NOMO-1 (cell line): ENCODE results near the gene MLX.
"Not testable (repeated sequence)": the region's sequence is repeated elsewhere in the genome, so short reads cannot be mapped to it uniquely, and the experiment has no call there.

ENCODE experiments used
- DNase-seq, 2 experiments: peaks; one replicate each; lab custom pipeline; 2025; ENCODE audit not compliant: unreplicated experiment in 2 of 2; lab: John Stamatoyannopoulos, UW

The MLX gene

DNA sequence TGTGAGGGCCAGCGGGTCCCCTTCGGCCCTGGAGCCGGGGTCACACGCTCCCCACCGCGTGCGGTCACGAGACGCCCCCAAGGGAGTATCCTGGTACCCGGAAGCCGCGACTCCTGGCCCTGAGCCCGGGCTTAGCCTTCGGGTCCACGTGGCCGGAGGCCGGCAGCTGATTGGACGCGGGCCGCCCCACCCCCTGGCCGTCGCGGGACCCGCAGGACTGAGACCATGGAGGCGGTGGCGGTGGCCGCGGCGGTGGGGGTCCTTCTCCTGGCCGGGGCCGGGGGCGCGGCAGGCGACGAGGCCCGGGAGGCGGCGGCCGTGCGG is 30.9 kb upstream of the MLX start, which contains the start of gene NAGLU:
Gene NAGLU (plus strand): TSS at position 194 of the 324 bp plus-strand sequence. CDS start 32 bp downstream, at position 226.
- DNase-seq, result peak; percentile 86 to 87

DNA sequence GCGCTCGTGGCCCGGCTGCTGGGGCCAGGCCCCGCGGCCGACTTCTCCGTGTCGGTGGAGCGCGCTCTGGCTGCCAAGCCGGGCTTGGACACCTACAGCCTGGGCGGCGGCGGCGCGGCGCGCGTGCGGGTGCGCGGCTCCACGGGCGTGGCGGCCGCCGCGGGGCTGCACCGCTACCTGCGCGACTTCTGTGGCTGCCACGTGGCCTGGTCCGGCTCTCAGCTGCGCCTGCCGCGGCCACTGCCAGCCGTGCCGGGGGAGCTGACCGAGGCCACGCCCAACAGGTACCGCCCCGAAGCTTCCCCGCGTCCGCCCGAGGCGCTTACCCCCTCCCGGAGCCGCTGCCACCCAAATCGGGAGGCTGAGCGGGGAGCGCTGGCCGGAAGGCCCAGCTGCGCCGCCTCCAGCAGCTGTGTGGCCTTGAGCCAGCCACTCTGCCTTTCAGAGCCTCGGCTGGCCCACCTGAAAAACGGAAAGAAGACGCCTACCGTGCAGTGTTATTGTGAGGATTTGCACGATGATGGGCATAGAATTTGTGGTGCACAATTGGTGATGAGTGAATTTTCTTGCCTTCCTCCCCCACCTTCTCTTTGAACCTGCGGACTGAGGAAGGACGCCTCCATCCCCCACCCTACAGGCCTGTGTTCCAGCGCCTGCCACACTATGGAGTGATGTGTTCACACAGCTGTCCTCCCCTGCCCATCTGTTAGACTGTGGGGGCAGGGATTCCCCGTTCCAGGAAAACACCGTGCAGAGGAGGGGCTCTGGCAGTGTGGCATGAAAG is 30.3 kb upstream of the MLX start:
- DNase-seq, result peak; percentile 58 to 72

DNA sequence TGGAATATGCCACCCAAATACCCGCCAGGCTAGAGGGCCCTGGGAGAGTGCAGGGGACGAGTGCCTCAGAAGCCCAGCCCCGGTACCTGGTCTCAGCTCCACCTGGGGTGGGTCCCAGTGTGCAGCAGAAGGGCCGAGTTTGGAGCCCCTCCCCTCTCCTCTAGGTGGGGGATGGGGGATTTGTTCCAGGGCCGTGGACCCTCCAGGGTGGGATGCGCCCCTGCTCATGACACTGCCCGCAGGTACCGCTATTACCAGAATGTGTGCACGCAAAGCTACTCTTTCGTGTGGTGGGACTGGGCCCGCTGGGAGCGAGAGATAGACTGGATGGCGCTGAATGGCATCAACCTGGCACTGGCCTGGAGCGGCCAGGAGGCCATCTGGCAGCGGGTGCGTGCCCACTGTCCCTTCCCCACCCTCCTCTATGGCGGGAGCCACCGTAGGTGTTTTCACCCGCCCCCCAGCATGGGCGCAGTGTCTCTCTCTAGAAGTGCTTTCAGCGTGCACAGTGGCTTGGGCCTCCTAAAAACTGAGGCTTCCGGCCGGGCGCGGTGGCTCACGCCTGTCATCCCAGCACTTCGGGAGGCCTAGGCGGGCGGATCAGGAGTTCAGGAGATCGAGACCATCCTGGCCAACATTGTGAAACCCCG is 29.6 kb upstream of the MLX start:
- no peak for DNase-seq

DNA sequence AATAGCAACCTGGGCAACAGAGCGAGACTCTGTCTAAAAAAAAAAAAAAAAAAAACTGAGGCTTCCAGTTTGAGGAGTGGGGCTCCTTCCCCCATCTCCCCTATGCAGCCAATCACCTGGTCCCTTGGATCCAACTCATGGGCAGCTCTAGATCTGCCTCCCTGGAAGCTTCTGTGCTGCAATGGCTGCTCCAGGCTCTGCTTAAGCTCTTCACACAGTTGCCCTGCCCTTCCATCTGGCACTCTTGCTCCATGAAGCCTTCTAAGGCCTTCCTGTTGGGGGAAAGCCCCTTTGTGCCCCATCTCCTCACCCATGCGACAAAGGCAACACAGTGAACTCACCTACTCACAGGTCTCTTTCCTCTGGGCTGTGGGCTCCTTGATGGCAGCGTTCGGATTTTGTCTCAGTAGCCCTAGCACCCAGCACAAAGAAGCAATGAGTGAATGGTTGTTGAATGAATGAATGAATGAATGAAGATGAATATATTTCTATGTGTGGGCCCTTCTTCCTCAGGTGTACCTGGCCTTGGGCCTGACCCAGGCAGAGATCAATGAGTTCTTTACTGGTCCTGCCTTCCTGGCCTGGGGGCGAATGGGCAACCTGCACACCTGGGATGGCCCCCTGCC is 29.0 kb upstream of the MLX start:
- no peak for DNase-seq

DNA sequence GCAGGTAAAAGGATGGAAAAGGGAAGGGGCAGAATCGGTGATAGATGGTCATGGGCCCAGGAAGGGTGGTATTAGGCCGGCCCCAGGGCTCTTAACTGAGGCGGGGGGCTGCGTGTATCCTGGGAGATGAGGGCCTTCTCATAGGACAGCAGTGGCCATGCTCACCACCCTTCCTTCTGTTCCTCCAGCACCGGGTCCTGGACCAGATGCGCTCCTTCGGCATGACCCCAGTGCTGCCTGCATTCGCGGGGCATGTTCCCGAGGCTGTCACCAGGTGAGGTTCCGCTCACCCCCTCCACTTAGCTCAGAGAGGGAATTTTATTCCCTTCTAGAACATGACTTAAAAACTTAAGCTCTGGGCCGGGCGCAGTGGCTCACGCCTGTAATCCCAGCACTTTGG is 28.4 kb upstream of the MLX start:
- no peak for DNase-seq

DNA sequence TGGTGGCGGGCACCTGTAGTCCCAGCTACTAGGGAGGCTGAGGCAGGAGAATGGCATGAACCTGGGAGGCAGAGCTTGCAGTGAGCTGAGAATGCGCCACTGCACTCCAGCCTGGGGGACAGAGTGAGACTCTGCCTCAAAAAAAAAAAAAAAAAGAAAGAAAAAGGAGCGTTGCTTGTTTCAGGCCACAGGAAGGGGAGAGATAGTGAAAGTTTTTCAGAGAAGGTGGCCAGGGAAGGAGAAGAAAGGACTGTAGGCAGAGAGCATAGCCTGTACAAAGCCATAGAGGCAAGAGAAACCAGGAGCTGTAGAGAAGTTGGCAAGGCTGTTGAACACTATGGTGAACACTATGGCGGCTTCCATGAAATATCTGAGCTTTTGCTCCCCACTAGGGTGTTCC is 26.3 kb upstream of the MLX start:
- DNase-seq, result not testable (repeated sequence)

DNA sequence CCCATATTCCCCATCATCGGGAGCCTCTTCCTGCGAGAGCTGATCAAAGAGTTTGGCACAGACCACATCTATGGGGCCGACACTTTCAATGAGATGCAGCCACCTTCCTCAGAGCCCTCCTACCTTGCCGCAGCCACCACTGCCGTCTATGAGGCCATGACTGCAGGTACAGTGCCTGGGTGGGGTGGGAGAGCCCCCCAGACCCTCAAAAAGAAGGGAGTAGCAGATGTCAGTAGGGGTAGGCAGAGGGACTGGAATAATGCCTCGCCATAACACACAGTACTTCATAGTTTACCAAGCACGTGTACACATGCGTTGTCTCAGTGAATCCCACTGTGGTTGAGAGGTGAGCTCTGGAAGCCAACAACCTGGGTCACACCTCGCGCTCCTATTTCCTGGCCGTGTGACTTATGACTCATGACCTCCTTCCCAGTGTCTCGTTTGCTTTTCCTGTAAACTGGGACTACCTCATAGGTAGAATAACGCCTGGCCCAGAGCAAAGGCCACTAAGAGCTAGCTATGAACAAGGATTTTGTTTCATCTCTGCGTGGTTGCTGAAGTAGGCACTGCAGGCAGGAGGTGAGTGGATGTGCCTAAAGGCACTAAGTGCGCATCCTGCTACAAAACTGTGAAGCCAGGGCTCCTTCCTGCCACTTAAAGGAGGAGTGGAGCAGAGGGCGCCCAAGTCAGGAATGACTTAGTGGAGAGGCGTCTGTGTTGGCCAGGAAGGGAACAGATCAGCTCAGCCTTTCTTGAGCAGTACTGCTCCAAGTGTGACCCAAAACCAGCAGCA is 25.7 kb upstream of the MLX start:
- no peak for DNase-seq

DNA sequence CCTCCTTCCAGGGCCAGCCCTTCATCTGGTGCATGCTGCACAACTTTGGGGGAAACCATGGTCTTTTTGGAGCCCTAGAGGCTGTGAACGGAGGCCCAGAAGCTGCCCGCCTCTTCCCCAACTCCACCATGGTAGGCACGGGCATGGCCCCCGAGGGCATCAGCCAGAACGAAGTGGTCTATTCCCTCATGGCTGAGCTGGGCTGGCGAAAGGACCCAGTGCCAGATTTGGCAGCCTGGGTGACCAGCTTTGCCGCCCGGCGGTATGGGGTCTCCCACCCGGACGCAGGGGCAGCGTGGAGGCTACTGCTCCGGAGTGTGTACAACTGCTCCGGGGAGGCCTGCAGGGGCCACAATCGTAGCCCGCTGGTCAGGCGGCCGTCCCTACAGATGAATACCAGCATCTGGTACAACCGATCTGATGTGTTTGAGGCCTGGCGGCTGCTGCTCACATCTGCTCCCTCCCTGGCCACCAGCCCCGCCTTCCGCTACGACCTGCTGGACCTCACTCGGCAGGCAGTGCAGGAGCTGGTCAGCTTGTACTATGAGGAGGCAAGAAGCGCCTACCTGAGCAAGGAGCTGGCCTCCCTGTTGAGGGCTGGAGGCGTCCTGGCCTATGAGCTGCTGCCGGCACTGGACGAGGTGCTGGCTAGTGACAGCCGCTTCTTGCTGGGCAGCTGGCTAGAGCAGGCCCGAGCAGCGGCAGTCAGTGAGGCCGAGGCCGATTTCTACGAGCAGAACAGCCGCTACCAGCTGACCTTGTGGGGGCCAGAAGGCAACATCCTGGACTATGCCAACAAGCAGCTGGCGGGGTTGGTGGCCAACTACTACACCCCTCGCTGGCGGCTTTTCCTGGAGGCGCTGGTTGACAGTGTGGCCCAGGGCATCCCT is 23.5 kb upstream of the MLX start:
- DNase-seq, result no peak

DNA sequence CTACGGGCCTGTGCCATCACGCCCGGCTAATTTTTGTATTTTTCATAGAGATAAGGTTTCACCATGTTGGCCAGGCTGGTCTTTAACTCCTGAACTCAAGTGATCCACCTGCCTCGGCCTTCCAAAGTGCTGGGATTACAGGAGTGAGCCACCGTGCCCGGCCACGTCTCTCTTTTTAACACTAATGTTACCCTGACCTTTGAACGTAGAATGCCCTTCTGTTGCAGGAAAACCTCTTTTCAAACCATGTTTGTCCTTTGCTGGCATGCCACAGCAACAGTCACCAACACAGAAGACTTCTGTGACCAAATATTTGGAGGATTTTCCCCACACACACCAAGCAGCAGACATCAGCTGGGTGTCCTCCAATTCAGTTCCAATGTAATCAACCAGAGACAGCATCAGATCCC is 22.0 kb upstream of the MLX start:
- no peak for DNase-seq

DNA sequence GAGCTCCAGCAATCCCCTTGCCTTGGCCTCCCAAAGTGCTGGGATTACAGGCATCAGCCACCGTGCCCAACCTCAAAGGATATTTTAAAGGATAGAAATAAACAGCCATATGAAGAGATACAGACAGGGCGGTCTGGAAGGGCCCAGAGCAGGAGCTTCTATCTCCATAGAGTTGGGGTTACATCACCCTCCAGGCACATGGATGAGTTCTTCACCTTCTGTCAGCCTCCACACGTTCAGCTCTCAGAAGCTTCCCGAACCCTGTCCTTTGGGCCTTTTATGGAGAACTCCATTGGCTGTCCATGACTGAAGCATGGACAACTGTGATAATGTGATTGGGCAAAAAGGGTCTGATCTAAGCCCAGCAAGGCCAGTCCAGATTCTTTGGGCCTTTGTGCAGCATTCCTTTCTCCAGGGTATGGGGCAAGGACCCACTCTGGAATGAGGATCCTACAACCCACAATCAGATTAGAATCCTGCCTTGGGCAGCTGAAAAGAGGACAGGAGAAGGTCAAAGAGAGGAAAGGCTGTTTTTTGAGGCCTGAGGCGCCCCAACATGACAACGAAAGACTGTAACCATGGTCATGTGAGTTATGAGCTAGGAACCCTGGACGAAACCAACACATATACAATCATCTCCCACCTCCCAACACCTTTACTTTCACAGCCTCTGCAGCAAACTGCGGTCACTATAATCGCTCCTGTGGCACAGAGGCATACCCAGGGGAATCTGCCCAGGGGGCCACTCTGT is 21.0 kb upstream of the MLX start:
- not testable (repeated sequence) for DNase-seq

DNA sequence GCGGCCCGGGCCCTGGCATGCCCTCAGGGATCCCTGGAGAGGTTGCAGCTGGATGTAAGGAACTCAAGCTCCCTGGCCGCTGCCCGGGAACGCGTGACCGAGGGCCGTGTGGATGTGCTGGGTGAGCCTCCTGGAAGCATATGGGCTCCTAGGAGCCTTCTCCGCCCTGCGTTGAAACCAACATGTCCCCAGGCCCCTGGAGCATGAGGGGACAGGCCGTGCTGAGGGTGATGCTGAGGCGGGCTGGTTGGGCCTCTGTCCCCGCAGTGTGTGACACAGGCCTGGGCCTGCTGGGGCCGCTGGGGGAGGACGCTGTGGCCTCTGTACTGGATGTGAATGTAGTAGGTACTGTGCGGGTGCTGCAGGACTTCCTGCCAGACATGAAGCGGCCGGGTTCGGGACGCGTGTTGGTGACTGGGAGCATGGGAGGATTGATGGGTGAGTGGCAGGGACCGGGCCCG is 19.9 kb upstream of the MLX start:
- no peak for DNase-seq

DNA sequence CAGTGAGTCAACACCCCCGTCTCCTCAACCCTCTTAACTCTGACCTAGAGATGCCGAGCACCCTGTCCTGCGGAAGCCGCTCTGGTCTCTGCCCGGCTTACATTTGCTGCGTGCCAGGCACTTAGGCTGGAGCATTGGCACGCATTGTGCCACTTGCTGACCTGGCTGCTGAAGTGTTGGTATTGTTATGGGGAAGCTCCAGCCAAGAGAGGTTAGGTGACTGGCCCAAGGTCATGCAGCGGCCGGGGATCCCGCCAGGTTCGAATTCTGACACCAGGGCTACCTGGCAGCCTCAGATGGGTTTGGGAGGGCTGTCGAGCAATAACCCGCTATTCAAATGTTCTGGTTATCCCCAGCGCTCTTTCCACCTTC is 19.2 kb upstream of the MLX start:
- no peak for DNase-seq

DNA sequence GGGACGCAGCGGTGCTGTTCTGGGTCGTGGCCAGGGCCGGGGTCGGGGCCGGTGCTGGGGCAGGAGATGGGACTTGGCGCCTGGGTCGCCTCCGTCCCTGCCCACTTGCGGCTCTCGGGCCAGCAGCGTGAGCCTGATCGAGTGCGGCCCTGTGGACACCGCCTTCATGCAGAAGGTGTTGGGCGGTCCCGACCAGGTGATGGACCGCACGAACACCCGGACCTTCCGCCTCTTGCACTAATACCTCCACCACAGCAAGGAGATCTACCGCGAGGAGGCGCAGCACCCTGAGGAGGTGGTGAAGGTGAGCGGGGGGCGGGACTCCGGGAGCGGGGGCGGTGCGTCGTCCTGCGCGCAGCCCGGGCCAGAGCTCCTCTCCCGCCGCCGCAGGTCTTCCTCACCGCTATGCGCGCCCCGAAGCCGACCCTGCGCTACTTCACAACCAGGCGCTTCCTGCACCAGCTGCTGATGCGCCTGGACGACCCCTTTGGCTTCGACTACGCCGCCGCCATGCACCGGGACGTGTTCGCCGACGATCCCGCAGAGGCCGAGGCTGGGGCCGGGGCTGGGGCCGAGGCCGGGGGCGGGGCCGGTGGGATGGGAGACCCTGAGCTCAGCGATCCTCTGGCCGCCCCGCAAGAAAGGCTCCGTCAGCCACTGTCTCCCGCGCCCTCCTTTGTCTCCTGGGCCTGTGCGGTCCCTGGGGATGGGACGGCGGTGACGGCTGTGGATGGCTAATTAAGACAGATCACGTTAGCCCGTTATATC is 18.6 kb upstream of the MLX start:
- DNase-seq, result no peak

DNA sequence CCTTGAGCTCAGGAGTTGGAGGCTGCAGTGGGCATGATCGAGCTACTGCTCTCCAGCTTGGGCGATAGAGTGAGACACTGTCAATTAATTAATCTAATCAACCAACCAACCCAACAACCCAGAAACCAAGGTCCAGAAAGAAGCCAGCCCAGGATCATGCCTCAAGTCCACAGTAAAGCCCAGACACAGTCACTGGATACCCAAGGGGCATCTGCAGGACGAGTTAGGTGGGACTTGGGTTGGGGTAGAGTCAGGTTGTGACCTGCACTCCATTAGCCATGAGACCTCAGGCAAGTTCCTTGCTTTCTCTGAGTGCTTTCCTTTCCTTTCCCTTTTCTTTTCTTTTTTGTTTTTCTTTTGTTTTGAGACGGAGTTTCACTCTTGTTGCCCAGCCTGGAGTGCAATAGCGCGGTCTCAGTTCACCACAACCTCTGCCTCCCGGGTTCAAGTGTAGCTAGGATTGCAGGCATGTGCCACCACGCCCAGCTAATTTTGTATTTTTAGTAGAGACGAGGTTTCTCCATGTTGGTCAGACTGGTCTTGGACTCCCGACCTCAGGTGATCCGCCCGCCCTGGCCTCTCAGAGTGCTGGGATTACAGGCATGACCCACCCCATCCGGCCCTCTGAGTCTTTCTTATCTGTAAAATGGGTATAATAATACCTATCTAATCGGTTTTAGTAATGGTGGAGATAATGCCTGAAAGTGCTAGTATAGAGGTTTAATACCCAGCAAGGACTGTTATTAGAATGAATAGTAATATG is 17.7 kb upstream of the MLX start:
- no peak for DNase-seq

DNA sequence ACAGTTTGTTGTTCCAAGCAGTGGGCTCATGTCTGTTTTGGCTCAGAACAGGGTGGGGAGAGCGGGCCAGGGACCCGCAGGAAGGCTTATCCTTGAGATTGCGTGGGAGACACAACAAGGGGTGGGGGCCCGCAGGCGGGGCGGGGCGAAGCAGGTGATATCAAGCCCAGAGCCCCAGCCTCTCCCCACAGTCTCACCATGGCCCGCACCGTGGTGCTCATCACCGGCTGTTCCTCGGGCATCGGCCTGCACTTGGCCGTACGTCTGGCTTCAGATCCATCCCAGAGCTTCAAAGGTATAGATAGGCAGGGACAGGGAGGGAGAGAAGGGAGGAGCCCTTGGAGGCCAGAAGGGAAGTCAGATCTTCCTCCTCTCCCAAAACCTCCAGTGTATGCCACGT is 14.2 kb upstream of the MLX start, which contains the start of gene HSD17B1:
Gene HSD17B1 (plus strand): TSS at position 188 of the 400 bp plus-strand sequence. CDS start 11 bp downstream, at position 199.
- DNase-seq, result not testable (repeated sequence)

DNA sequence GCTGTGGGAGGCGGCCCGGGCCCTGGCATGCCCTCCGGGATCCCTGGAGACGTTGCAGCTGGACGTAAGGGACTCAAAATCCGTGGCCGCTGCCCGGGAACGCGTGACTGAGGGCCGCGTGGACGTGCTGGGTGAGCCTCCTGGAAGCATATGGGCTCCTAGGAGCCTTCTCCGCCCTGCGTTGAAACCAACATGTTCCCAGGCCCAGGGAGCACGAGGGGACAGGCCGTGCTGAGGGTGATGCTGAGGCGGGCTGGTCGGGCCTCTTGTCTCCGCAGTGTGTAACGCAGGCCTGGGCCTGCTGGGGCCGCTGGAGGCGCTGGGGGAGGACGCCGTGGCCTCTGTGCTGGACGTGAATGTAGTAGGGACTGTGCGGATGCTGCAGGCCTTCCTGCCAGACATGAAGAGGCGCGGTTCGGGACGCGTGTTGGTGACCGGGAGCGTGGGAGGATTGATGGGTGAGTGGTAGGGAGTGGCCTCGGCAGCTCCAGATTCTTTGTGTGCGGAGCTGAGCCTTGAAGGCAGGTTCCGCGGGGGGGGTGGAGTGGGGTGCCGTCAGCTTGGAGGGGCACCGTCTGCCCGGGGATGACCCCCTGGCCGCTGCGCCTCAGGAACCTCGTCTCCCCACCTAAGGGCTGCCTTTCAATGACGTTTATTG is 13.6 kb upstream of the MLX start:
- DNase-seq, result no peak

DNA sequence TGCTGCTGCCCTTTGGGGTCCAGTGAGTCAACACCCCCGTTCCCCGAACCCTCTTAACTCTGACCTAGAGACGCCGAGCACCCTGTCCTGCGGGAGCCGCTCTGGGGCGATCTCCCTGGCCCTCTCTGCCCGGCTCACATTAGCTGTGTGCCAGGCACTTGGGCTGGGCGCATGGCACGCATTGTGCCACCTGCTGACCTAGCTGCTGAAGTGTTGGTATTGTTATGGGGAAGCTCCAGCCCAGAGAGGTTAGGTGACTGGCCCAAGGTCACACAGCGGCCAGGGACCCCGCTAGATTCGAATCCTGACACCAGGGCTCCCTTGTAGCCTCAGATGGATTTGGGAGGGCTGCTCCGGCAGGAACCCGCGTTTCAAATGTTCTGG is 13.0 kb upstream of the MLX start:
- no peak for DNase-seq
